Osteoblast (primary cell): ENCODE data around the gene FNIP2. TPM values are rescaled to one million over a fixed set of nuclear protein-coding genes. Genes with fewer than 3 reads are reported as not detected.

Source experiments
- DNase-seq: peaks from one replicate; pipeline ENCODE4 v3.0.0; 2011; ENCODE audit warnings: low spot score, mixed read lengths; ENCODE audit not compliant: insufficient read length; ENCODE audit errors: missing footprints
- H2AFZ ChIP-seq: 2 replicates; pipeline ENCODE4 v1.6.0; 2011; ENCODE audit warnings: mild to moderate bottlenecking, low read length
- H3K27ac ChIP-seq: 2 replicates; pipeline ENCODE4 v1.5.1; 2011; ENCODE audit warnings: mild to moderate bottlenecking, low read depth, low read length, moderate library complexity
- H3K27me3 ChIP-seq: 2 replicates; pipeline ENCODE4 v1.6.0; 2012; ENCODE audit warnings: mild to moderate bottlenecking, control low read depth, inconsistent platforms, low read length, moderate library complexity; ENCODE audit not compliant: insufficient read depth
- H3K36me3 ChIP-seq: 2 replicates; pipeline ENCODE4 v1.5.1; 2011; ENCODE audit warnings: mild to moderate bottlenecking, low read length, control low read depth, moderate library complexity; ENCODE audit not compliant: insufficient read depth
- H3K4me1 ChIP-seq: 2 replicates; pipeline ENCODE4 v1.5.1; 2011; ENCODE audit warnings: mild to moderate bottlenecking, low read length, control low read depth, moderate library complexity; ENCODE audit not compliant: insufficient read depth
- H3K4me2 ChIP-seq: 2 replicates; pipeline ENCODE4 v1.6.0; 2011; ENCODE audit warnings: mild to moderate bottlenecking, low read length; ENCODE audit not compliant: insufficient read depth
- H3K4me3 ChIP-seq: fragments of 200-600 bp; sonication (generic); 3 replicates; pipeline ENCODE4 v1.5.1; 2012; ENCODE audit warnings: mild to moderate bottlenecking, low read length, inconsistent platforms; ENCODE audit not compliant: insufficient read depth
- H3K79me2 ChIP-seq: 2 replicates; pipeline ENCODE4 v1.6.0; 2012; ENCODE audit warnings: mild to moderate bottlenecking, low read length, control low read depth, inconsistent platforms; ENCODE audit not compliant: insufficient read depth
- H3K9me3 ChIP-seq: 2 replicates; pipeline ENCODE4 v1.5.1; 2011; ENCODE audit warnings: low read depth, low read length, control low read depth
- H4K20me1 ChIP-seq: 2 replicates; pipeline ENCODE4 v1.6.0; 2012; ENCODE audit warnings: mild to moderate bottlenecking, low read length, control low read depth; ENCODE audit not compliant: insufficient read depth
- CTCF ChIP-seq: IDR thresholded peaks from 2 replicates; pipeline ENCODE4 v1.5.1; 2011; ENCODE audit warnings: mild to moderate bottlenecking, low read depth, low read length, moderate library complexity; ENCODE audit errors: extremely low read depth
- total RNA-seq: library from RNA; depleted of rRNA; stranded (reverse); fragments of >200 nt; gene quantifications from 2 replicates; pipeline ENCODE4 v1.2.3, GENCODE V29; 2012

Gene FNIP2
- total RNA-seq, 1 donor = 78.9 TPM

- Histone ChIP-seq H3K27me3 (no peaks in the 10 kb centered on the region), H3K4me3 (no peak overlapping the region), H3K79me2 (peaks cover 73% of the 10 kb centered on the region), H3K36me3 (no peaks in the 10 kb centered on the region), H3K4me2 (no peak overlapping the region), H3K9me3 (no peaks in the 10 kb centered on the region), H3K27ac (no peak overlapping the region), H2AFZ (no peak overlapping the region), H3K4me1 (peaks cover 46% of the 10 kb centered on the region), H4K20me1 (no peaks in the 10 kb centered on the region)
- no peak for TF ChIP-seq CTCF
- no peak for DNase-seq
Measured at GRCh38 chr4:158813113-158813512, 44.3 kb downstream of the FNIP2 start.

- Histone ChIP-seq H3K27ac (peak overlapping the region; percentile 68), H3K79me2 (peaks cover 75% of the 10 kb centered on the region)
Measured at GRCh38 chr4:158814207-158814606, 45.4 kb downstream of the FNIP2 start.

GRCh38 chr4:158814636-158815330, 46.0 kb downstream of the FNIP2 start:
- no peaks in the 10 kb centered on the region for H4K20me1 ChIP-seq
- peak; percentile 53 for DNase-seq
- peak overlapping the region; percentile 68 for H3K27ac ChIP-seq
- H3K4me3 ChIP-seq = no peak overlapping the region
- no peak overlapping the region for H2AFZ ChIP-seq
- H3K27me3 ChIP-seq = no peaks in the 10 kb centered on the region
- peaks cover 80% of the 10 kb centered on the region for H3K79me2 ChIP-seq
- no peaks in the 10 kb centered on the region for H3K9me3 ChIP-seq
- H3K4me2 ChIP-seq = peak overlapping the region; percentile 43
- H3K36me3 ChIP-seq = no peaks in the 10 kb centered on the region
- H3K4me1 ChIP-seq = peaks cover 49% of the 10 kb centered on the region
- no peak for TF ChIP-seq CTCF

More at GRCh38 chr4:158814207-158814606, 45.4 kb downstream of the FNIP2 start:
- no peaks in the 10 kb centered on the region for H4K20me1 ChIP-seq
- no peaks in the 10 kb centered on the region for H3K27me3 ChIP-seq
- no peaks in the 10 kb centered on the region for H3K9me3 ChIP-seq
- no peak overlapping the region for H3K4me3 ChIP-seq
- H3K4me2 ChIP-seq = peak overlapping the region; percentile 43
- H3K4me1 ChIP-seq = peaks cover 49% of the 10 kb centered on the region
- no peak for TF ChIP-seq CTCF
- H3K36me3 ChIP-seq = no peaks in the 10 kb centered on the region
- no peak overlapping the region for H2AFZ ChIP-seq
- DNase-seq = no peak

GRCh38 chr4:158816955-158817354, 48.1 kb downstream of the FNIP2 start:
- H3K4me2 ChIP-seq = no peak overlapping the region
- H3K79me2 ChIP-seq = peaks cover 90% of the 10 kb centered on the region
- no peaks in the 10 kb centered on the region for H3K36me3 ChIP-seq
- no peaks in the 10 kb centered on the region for H4K20me1 ChIP-seq
- H3K9me3 ChIP-seq = no peaks in the 10 kb centered on the region
- peaks cover 51% of the 10 kb centered on the region for H3K4me1 ChIP-seq
- no peak overlapping the region for H2AFZ ChIP-seq
- no peaks in the 10 kb centered on the region for H3K27me3 ChIP-seq
- H3K27ac ChIP-seq = no peak overlapping the region
- H3K4me3 ChIP-seq = no peak overlapping the region
- DNase-seq = no peak
- TF ChIP-seq CTCF = no peak
